Nephron progenitor cell (in vitro differentiated cells): Measurements from ENCODE around the gene UBXN10.

Experiments
- DNase-seq: peaks from one replicate; pipeline ENCODE4 v3.0.0; 2021
- H3K27ac Mint-ChIP-seq: 2 replicates; pipeline ENCODE4 v1.8.0; 2021; ENCODE audit warnings: mild to moderate bottlenecking, moderate library complexity, mixed read lengths
- H3K27me3 Mint-ChIP-seq: 2 replicates; pipeline ENCODE4 v1.8.0; 2021; ENCODE audit warnings: mild to moderate bottlenecking, low read depth, mixed read lengths; ENCODE audit not compliant: poor library complexity
- H3K36me3 Mint-ChIP-seq: 2 replicates; pipeline ENCODE4 v1.8.0; 2021; ENCODE audit warnings: low read depth, mixed read lengths
- H3K4me1 Mint-ChIP-seq: 2 replicates; pipeline ENCODE4 v1.8.0; 2021; ENCODE audit warnings: mixed read lengths
- H3K4me3 Mint-ChIP-seq: 2 replicates; pipeline ENCODE4 v1.8.0; 2021; ENCODE audit warnings: mild to moderate bottlenecking, moderate library complexity, mixed read lengths
- H3K9me3 Mint-ChIP-seq: 2 replicates; pipeline ENCODE4 v1.8.0; 2021; ENCODE audit warnings: mild to moderate bottlenecking, moderate library complexity, mixed read lengths
- TF ChIP-seq, protein P1 (sequence below): fragments of 200-600 bp; sonication (generic); IDR thresholded peaks from 2 replicates; pipeline ENCODE4 v1.5.0; 2021; ENCODE audit warnings: antibody characterized with exemption

UBXN10 gene

DNA sequence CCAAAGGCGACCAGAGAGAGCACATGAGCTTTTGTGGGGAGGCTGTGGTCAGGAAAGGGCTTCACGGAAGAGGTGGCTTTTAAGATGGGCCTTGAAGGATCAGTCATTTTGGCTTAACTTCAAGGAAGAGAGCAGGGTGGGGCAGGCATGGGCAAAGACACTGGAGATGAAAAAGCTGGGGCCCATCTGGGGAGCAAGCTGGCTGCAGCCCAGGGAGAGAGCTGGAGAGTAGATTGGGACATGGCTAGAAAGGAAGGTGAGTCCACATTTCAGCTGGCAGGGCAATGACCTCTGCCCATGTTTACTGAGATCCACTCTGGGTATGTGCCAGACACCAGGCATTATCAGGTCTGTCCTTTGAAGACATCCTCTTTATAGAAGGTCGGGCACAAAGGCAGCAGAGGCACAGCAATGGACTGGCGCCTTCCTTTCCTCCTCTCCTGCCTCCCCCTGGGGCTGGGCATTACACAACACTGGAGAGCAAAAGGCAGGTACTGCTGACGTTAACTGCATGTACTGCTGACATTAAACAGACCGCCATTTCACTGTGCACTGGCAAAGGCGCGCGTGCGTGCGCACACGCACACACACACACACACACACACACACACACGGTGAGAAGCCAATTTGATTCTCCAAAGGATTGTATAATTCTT, 2.2 kb upstream of the UBXN10 start:
- peaks cover 72% of the 10 kb centered on the region for H3K4me1 Mint-ChIP-seq
- no peaks in the 10 kb centered on the region for H3K9me3 Mint-ChIP-seq
- DNase-seq = no peak
- TF ChIP-seq, protein P1, sequence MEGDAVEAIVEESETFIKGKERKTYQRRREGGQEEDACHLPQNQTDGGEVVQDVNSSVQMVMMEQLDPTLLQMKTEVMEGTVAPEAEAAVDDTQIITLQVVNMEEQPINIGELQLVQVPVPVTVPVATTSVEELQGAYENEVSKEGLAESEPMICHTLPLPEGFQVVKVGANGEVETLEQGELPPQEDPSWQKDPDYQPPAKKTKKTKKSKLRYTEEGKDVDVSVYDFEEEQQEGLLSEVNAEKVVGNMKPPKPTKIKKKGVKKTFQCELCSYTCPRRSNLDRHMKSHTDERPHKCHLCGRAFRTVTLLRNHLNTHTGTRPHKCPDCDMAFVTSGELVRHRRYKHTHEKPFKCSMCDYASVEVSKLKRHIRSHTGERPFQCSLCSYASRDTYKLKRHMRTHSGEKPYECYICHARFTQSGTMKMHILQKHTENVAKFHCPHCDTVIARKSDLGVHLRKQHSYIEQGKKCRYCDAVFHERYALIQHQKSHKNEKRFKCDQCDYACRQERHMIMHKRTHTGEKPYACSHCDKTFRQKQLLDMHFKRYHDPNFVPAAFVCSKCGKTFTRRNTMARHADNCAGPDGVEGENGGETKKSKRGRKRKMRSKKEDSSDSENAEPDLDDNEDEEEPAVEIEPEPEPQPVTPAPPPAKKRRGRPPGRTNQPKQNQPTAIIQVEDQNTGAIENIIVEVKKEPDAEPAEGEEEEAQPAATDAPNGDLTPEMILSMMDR = no peak
- no peak overlapping the region for H3K4me3 Mint-ChIP-seq
- peaks cover 3% of the 10 kb centered on the region for H3K27me3 Mint-ChIP-seq
- peak overlapping the region; percentile 1 for H3K27ac Mint-ChIP-seq
- H3K36me3 Mint-ChIP-seq = no peaks in the 10 kb centered on the region

DNA sequence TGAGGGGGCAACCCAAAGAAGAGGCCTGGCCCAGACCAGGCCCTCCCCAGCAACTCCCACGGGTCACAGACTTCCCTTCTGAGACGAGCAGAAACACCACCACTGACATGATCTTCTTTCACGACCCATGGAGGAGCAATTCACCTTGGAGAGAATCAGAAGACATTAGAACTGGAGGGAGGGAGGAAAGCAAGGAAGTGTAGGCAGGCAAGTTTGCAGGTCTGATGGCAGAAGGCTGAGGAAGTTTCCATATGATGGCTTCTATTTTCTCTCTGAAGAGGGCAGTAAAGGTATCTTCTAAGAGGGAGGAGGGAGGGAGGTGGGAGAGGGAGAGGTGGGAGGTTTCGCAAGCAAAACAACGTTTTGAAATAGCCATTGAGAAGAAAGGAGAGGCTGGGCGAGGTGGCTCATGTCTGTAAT, 1.4 kb upstream of the UBXN10 start:
- peak overlapping the region; percentile 50 for H3K4me3 Mint-ChIP-seq
- no peak for DNase-seq

DNA sequence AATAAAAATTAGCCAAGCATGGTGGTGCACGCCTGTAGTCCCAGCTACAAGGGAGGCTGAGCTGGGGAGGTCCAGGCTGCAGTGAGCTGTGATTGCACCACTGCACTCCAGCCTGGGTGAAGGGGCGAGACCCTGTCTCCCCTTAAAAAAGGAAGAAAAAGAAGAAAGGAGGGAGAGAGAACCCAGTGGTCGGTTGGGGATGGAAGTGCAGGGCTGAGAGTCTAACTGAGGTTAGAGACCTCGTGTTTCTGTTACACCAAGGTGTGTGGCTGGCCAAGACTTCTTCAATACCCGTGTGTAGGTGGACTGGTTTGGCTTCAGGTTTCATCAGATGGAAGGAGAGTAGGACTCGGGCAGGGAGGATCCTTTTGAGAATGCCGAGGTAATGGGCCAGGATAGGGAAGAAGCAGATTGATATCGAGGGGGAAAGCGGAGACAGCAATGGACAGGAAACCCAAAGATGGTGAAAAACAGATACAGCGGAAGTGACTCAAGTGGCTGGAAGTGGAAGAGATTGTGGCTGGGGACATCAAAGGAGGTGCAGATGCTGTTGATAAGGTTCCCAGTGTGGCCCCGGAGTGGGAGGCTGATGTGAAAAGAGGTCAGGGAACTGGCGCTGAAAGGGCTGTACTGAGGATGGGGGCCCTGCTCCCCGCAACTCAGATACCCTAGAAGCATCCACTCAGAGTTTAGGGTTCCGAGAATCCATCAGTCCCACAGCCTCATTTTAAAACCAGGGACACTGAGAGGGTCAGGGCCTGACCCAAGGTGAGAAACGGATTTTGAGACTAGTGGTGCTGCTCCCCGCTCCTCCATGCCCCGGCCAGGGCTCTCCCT, 681 bp upstream of the UBXN10 start:
- H3K4me1 Mint-ChIP-seq = peaks cover 71% of the 10 kb centered on the region
- TF ChIP-seq, protein P1 = no peak
- no peak overlapping the region for H3K27ac Mint-ChIP-seq
- no peaks in the 10 kb centered on the region for H3K36me3 Mint-ChIP-seq
- no peaks in the 10 kb centered on the region for H3K9me3 Mint-ChIP-seq
- peak overlapping the region; percentile 73 for H3K4me3 Mint-ChIP-seq
- H3K27me3 Mint-ChIP-seq = peaks cover 3% of the 10 kb centered on the region
- no peak for DNase-seq

More for the DNA sequence above, 1.4 kb upstream of the UBXN10 start:
- TF ChIP-seq, protein P1 = no peak
- H3K4me1 Mint-ChIP-seq = peaks cover 72% of the 10 kb centered on the region
- peak overlapping the region; percentile 1 for H3K27ac Mint-ChIP-seq
- H3K9me3 Mint-ChIP-seq = no peaks in the 10 kb centered on the region
- peaks cover 3% of the 10 kb centered on the region for H3K27me3 Mint-ChIP-seq
- H3K36me3 Mint-ChIP-seq = no peaks in the 10 kb centered on the region

DNA sequence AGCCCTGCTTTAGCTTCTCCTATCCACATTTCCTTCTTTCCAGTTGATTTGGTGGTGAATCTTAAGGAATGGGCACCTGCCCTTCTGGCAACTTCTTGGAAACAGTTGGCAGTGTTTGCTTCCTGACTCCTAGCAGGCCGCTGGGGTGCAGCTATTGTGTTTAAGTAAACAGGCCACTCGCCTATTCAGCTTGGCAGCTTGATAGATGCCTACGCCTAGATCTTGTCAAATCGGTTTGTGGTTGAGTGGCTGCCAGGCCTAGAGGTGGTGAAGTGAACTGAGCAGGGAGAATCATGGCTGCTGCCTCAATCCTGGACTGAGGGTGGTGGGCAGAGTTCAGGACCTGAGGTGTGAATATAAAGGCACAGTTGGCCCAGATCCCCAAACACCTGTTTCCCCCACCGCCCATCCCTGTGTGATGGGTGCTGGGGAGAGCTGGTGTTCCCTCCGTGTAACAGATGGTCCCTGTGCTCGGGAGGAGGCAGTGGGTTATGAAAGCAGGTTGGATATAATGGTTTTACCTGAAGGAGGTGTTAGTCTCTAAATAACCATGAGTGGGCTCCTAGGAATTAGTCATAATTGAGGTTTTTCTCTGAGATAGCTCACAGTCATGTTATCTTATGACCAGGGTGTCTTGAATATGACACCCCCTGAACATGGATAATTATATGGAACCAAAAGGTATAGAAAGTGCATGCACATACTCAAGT, 1.4 kb downstream of the UBXN10 start:
- H3K27me3 Mint-ChIP-seq = peaks cover 3% of the 10 kb centered on the region
- no peaks in the 10 kb centered on the region for H3K36me3 Mint-ChIP-seq
- DNase-seq = no peak
- H3K27ac Mint-ChIP-seq = no peak overlapping the region
- TF ChIP-seq, protein P1 = no peak
- no peaks in the 10 kb centered on the region for H3K9me3 Mint-ChIP-seq
- peaks cover 65% of the 10 kb centered on the region for H3K4me1 Mint-ChIP-seq
- H3K4me3 Mint-ChIP-seq = peak overlapping the region; percentile 89

DNA sequence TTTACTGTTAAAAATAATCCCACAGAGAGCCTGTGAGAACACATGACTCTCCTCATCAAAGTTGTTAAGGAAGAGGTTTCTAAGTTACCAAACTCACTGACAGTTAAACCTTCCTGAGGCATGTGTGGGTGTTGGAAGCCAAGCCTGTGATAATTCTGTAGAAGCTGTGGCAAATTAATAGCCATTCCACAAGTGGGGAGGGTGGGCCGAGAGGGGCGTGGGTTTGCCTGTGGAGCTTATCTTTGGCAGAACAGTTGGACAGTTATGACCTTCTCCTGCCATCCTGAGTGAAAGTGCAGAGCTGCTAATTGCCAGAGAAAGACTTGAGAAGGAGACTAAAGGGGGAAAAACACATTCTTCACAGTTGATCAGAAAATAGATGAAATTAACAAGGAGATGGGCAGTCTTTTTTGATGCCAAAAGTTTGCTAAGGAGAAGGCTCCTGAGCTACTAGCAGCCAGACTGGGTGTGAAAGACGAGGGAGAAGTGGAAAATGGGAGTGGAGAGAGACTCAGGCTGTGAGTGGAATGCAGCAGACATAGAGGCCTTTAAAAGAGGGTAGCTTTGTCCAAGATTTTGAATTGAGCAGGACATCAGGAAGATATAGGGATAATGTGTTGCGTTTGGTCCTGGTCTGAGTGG, 2.0 kb downstream of the UBXN10 start:
- H3K27me3 Mint-ChIP-seq = peaks cover 3% of the 10 kb centered on the region
- H3K4me1 Mint-ChIP-seq = peaks cover 67% of the 10 kb centered on the region
- TF ChIP-seq, protein P1 = no peak
- H3K36me3 Mint-ChIP-seq = no peaks in the 10 kb centered on the region
- no peak overlapping the region for H3K4me3 Mint-ChIP-seq
- DNase-seq = no peak
- H3K27ac Mint-ChIP-seq = peak overlapping the region; percentile 54
- no peaks in the 10 kb centered on the region for H3K9me3 Mint-ChIP-seq
